ENCODE results near the gene ITGA3.

ITGA3 gene

GRCh38 chr17:50080096-50080480 is 24.2 kb downstream of the ITGA3 start:
- Histone ChIP-seq H3K36me3 (ENCODE audit: insufficient read depth, low read length) (no peaks in the 10 kb centered on the region), H3K27ac (ENCODE audit: low read depth, low read length, poor library complexity, severe bottlenecking) (peak overlapping the region; percentile 24)

GRCh38 chr17:50080827-50081226 is 24.9 kb downstream of the ITGA3 start:
- peaks cover 22% of the 10 kb centered on the region for H3K4me1 ChIP-seq (ENCODE audit: insufficient read depth, low read length, severe bottlenecking)
- H3F3A ChIP-seq (ENCODE audit: insufficient read depth, low read length), result no peaks in the 10 kb centered on the region
- no peak overlapping the region for H3K4me3 ChIP-seq (ENCODE audit: low read depth, low read length, poor library complexity, severe bottlenecking)
- H3K9ac ChIP-seq (ENCODE audit: low read length), result no peak overlapping the region
- no peaks in the 10 kb centered on the region for H3K36me3 ChIP-seq (ENCODE audit: insufficient read depth, low read length)
- TF ChIP-seq EZH2 (IDR thresholded peaks at IDR 0.05; ENCODE audit: borderline replicate concordance, low read length) (no peak), CTCF (IDR thresholded peaks at IDR 0.05; ENCODE audit: low read length) (no peak)
- no peaks in the 10 kb centered on the region for H3K27me3 ChIP-seq (ENCODE audit: insufficient read depth, low read length)
- no peaks in the 10 kb centered on the region for H4K20me1 ChIP-seq (ENCODE audit: insufficient read depth, low read length)
- H3K4me2 ChIP-seq (ENCODE audit: low read length), result no peak overlapping the region; the same call in 1 of the 2 replicates
- H2AFZ ChIP-seq (ENCODE audit: low read length), result no peak overlapping the region
- H3K27ac ChIP-seq (ENCODE audit: low read depth, low read length, poor library complexity, severe bottlenecking), result peak overlapping the region; percentile 24
- no peaks in the 10 kb centered on the region for H3K79me2 ChIP-seq (ENCODE audit: insufficient read depth, low read length)
- H3K9me2 ChIP-seq (ENCODE audit: low read depth, low read length), result no peaks in the 10 kb centered on the region
- no peaks in the 10 kb centered on the region for H3K9me3 ChIP-seq (ENCODE audit: low read length)

More at GRCh38 chr17:50080096-50080480, 24.2 kb downstream of the ITGA3 start:
- no peaks in the 10 kb centered on the region for H4K20me1 ChIP-seq (ENCODE audit: insufficient read depth, low read length)
- H3K79me2 ChIP-seq (ENCODE audit: insufficient read depth, low read length), result no peaks in the 10 kb centered on the region
- no peak overlapping the region for H3K4me2 ChIP-seq (ENCODE audit: low read length)
- peaks cover 22% of the 10 kb centered on the region for H3K4me1 ChIP-seq (ENCODE audit: insufficient read depth, low read length, severe bottlenecking)
- TF ChIP-seq CTCF (IDR thresholded peaks at IDR 0.05; ENCODE audit: low read length) (no peak), EZH2 (IDR thresholded peaks at IDR 0.05; ENCODE audit: borderline replicate concordance, low read length) (no peak)
- no peak overlapping the region for H3K4me3 ChIP-seq (ENCODE audit: low read depth, low read length, poor library complexity, severe bottlenecking)
- H3K9me3 ChIP-seq (ENCODE audit: low read length), result no peaks in the 10 kb centered on the region
- no peak overlapping the region for H3K9ac ChIP-seq (ENCODE audit: low read length)
- H2AFZ ChIP-seq (ENCODE audit: low read length), result no peak overlapping the region
- H3F3A ChIP-seq (ENCODE audit: insufficient read depth, low read length), result no peaks in the 10 kb centered on the region
- H3K27me3 ChIP-seq (ENCODE audit: insufficient read depth, low read length), result no peaks in the 10 kb centered on the region
- no peaks in the 10 kb centered on the region for H3K9me2 ChIP-seq (ENCODE audit: low read depth, low read length)

GRCh38 chr17:50081757-50082156 is 25.8 kb downstream of the ITGA3 start:
- Histone ChIP-seq H3K9ac (ENCODE audit: low read length) (no peak overlapping the region), H3K27ac (ENCODE audit: low read depth, low read length, poor library complexity, severe bottlenecking) (no peak overlapping the region), H3K4me3 (ENCODE audit: low read depth, low read length, poor library complexity, severe bottlenecking) (no peak overlapping the region), H4K20me1 (ENCODE audit: insufficient read depth, low read length) (no peaks in the 10 kb centered on the region), H3K36me3 (ENCODE audit: insufficient read depth, low read length) (no peaks in the 10 kb centered on the region), H3K4me1 (ENCODE audit: insufficient read depth, low read length, severe bottlenecking) (peaks cover 20% of the 10 kb centered on the region), H2AFZ (ENCODE audit: low read length) (no peak overlapping the region), H3K4me2 (ENCODE audit: low read length) (no peak overlapping the region), H3K9me3 (ENCODE audit: low read length) (no peaks in the 10 kb centered on the region), H3K27me3 (ENCODE audit: insufficient read depth, low read length) (no peaks in the 10 kb centered on the region), H3F3A (ENCODE audit: insufficient read depth, low read length) (no peaks in the 10 kb centered on the region), H3K79me2 (ENCODE audit: insufficient read depth, low read length) (no peaks in the 10 kb centered on the region), H3K9me2 (ENCODE audit: low read depth, low read length) (no peaks in the 10 kb centered on the region)
- TF ChIP-seq CTCF (IDR thresholded peaks at IDR 0.05; ENCODE audit: low read length) (no peak), EZH2 (IDR thresholded peaks at IDR 0.05; ENCODE audit: borderline replicate concordance, low read length) (no peak)
